GM20000 (cell line): ENCODE data around the gene FBXL22.

Experiments used
- DNase-seq: peaks from one replicate; pipeline ENCODE4 v3.0.0; 2012; ENCODE audit warnings: low spot score
- TF ChIP-seq, protein P1 (sequence below): IDR thresholded peaks from 2 replicates; pipeline ENCODE4 v1.5.1; 2012; ENCODE audit warnings: mild to moderate bottlenecking, control low read depth; ENCODE audit errors: extremely low read depth, missing control alignments

FBXL22 gene, protein sequence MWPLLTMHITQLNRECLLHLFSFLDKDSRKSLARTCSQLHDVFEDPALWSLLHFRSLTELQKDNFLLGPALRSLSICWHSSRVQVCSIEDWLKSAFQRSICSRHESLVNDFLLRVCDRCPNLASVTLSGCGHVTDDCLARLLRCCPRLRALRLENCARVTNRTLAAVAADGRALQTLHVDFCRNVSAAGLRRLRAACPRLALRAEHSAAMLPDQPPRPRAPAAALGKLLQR

GRCh38 chr15:63597038-63597790, at the start of gene FBXL22:
FBXL22 (plus strand) TSS chr15:63597387; CDS start chr15:63597393, 6 bp downstream.
- no peak for DNase-seq
- TF ChIP-seq, protein P1, sequence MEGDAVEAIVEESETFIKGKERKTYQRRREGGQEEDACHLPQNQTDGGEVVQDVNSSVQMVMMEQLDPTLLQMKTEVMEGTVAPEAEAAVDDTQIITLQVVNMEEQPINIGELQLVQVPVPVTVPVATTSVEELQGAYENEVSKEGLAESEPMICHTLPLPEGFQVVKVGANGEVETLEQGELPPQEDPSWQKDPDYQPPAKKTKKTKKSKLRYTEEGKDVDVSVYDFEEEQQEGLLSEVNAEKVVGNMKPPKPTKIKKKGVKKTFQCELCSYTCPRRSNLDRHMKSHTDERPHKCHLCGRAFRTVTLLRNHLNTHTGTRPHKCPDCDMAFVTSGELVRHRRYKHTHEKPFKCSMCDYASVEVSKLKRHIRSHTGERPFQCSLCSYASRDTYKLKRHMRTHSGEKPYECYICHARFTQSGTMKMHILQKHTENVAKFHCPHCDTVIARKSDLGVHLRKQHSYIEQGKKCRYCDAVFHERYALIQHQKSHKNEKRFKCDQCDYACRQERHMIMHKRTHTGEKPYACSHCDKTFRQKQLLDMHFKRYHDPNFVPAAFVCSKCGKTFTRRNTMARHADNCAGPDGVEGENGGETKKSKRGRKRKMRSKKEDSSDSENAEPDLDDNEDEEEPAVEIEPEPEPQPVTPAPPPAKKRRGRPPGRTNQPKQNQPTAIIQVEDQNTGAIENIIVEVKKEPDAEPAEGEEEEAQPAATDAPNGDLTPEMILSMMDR: no peak

DNA sequence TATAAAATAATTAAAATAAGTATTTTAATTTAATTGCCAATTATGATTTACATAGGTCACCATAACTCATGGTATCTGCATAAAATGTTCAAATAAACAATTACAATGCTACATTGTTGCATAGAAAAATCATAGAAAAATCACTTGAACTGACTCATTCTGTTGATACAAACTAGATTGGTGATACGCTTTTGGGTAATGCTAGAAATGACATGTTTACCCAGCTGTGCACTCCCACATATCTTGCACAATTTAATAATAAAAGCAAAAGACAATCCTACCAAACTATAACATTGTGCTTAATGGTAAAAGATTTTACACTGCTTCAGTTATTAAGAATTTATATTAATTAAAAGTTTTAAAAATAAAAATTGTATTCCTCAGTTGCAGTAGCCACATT, 45.8 kb upstream of the FBXL22 start:
- TF ChIP-seq, protein P1: no peak
- DNase-seq: no peak

GRCh38 chr15:63553388-63553791, 43.8 kb upstream of the FBXL22 start:
- TF ChIP-seq, protein P1: no peak
- no peak for DNase-seq

- TF ChIP-seq, protein P1: no peak
These were observed 42.8 kb upstream of the FBXL22 start for GRCh38 chr15:63554337-63554927.

GRCh38 chr15:63555507-63555906, 41.7 kb upstream of the FBXL22 start:
- TF ChIP-seq, protein P1: no peak
- DNase-seq: no peak

More at GRCh38 chr15:63554337-63554927, 42.8 kb upstream of the FBXL22 start:
- DNase-seq: no peak

- no peak for DNase-seq
- TF ChIP-seq, protein P1: no peak
These were observed 40.9 kb upstream of the FBXL22 start for GRCh38 chr15:63556246-63556645.

DNA sequence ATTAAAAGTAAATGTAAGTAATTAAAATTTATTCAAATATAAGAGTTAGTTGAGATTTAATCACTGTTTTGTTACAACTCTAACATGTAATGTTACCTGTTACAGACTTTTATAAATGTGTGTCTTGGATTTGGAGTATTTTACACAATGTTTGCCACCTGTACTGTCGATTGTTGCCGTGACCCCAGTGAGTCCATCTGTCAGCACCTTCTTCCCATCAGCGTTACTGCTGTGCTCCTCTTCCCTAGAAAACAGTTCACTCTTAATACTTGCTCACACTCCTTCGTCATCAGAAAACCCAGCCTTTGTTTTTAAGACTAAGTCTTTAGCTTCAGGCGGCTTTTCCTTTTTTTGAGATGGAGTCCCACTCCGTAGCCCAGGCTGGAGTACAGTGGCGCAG, 40.5 kb upstream of the FBXL22 start:
- TF ChIP-seq, protein P1: no peak
- no peak for DNase-seq
